ENCODE data around the gene NBPF1. TPM values are rescaled to one million over a fixed set of nuclear protein-coding genes. Genes with fewer than 3 reads are reported as not detected.
A peak's percentile ranks its signal among the peaks of the same experiment; 100 is the strongest.
"Not testable (repeated sequence)": the region's sequence is repeated elsewhere in the genome, so short reads cannot be mapped to it uniquely, and the experiment has no call there.

Gene NBPF1
- total and polyA plus RNA-seq, 2 donors, result 5.1 to 7.2 TPM

GRCh38 chr1:16648250-16648649 is 34.9 kb upstream of the NBPF1 start:
- 43% methylated on average over 27 of the region's 32 CpGs for WGBS
- not testable (repeated sequence) for H3K27ac ChIP-seq (ENCODE audit: low read depth in 1 of 2, low read length in 1 of 2); H3K36me3 ChIP-seq (ENCODE audit: control insufficient read depth in 2 of 2, insufficient read depth in 2 of 2, low read length in 1 of 2); DNase-seq (ENCODE audit: low read depth in 6 of 9, low spot score in 9 of 9); H3K9me3 ChIP-seq (ENCODE audit: control insufficient read depth in 2 of 2, insufficient read depth in 1 of 2, low read length in 1 of 2); H3K4me3 ChIP-seq (ENCODE audit: low read length in 2 of 2)
- peaks cover 2 to 21% of the 10 kb centered on the region in 2 donors for H3K27me3 ChIP-seq (ENCODE audit: control insufficient read depth in 2 of 2, insufficient read depth in 1 of 2, low read length in 1 of 2)
- peaks cover 6 to 20% of the 10 kb centered on the region in 2 donors for H3K4me1 ChIP-seq (ENCODE audit: control insufficient read depth in 2 of 2, insufficient read depth in 2 of 2, low read length in 2 of 2)

GRCh38 chr1:16647179-16648176 is 34.1 kb upstream of the NBPF1 start:
- Histone ChIP-seq H3K4me1 (ENCODE audit: control insufficient read depth in 2 of 2, insufficient read depth in 2 of 2, low read length in 2 of 2) (peaks cover 11 to 26% of the 10 kb centered on the region in 2 donors), H3K27me3 (ENCODE audit: control insufficient read depth in 2 of 2, insufficient read depth in 1 of 2, low read length in 1 of 2) (peaks cover 2 to 21% of the 10 kb centered on the region in 2 donors)
- DNase-seq (ENCODE audit: low read depth in 6 of 9, low spot score in 9 of 9); H3K9me3 ChIP-seq (ENCODE audit: control insufficient read depth in 2 of 2, insufficient read depth in 1 of 2, low read length in 1 of 2); H3K36me3 ChIP-seq (ENCODE audit: control insufficient read depth in 2 of 2, insufficient read depth in 2 of 2, low read length in 1 of 2); H3K4me3 ChIP-seq (ENCODE audit: low read length in 2 of 2); H3K27ac ChIP-seq (ENCODE audit: low read depth in 1 of 2, low read length in 1 of 2): not testable (repeated sequence)
- 7% methylated on average over 57 of the region's 84 CpGs for WGBS

DNA sequence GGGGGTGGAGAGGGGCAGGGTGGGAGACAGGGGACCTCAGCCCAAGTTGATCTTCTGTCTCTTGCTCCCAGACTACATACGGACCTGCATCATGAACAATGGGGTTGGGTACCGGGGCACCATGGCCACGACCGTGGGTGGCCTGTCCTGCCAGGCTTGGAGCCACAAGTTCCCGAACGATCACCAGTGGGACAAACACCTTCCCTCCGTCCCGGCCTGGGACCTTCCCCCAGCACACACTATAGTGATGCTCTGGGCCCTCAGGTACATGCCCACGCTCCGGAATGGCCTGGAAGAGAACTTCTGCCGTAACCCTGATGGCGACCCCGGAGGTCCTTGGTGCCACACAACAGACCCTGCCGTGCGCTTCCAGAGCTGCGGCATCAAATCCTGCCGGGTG is 33.4 kb upstream of the NBPF1 start:
- H3K36me3 ChIP-seq (ENCODE audit: control insufficient read depth in 2 of 2, insufficient read depth in 2 of 2, low read length in 1 of 2); H3K27ac ChIP-seq (ENCODE audit: low read depth in 1 of 2, low read length in 1 of 2); DNase-seq (ENCODE audit: low read depth in 6 of 9, low spot score in 9 of 9); H3K9me3 ChIP-seq (ENCODE audit: control insufficient read depth in 2 of 2, insufficient read depth in 1 of 2, low read length in 1 of 2); H3K4me3 ChIP-seq (ENCODE audit: low read length in 2 of 2): not testable (repeated sequence)
- H3K4me1 ChIP-seq (ENCODE audit: control insufficient read depth in 2 of 2, insufficient read depth in 2 of 2, low read length in 2 of 2), result peaks cover 11 to 26% of the 10 kb centered on the region in 2 donors
- H3K27me3 ChIP-seq (ENCODE audit: control insufficient read depth in 2 of 2, insufficient read depth in 1 of 2, low read length in 1 of 2), result peaks cover 2 to 21% of the 10 kb centered on the region in 2 donors
- 98% methylated on average over 9 of the region's 17 CpGs for WGBS

DNA sequence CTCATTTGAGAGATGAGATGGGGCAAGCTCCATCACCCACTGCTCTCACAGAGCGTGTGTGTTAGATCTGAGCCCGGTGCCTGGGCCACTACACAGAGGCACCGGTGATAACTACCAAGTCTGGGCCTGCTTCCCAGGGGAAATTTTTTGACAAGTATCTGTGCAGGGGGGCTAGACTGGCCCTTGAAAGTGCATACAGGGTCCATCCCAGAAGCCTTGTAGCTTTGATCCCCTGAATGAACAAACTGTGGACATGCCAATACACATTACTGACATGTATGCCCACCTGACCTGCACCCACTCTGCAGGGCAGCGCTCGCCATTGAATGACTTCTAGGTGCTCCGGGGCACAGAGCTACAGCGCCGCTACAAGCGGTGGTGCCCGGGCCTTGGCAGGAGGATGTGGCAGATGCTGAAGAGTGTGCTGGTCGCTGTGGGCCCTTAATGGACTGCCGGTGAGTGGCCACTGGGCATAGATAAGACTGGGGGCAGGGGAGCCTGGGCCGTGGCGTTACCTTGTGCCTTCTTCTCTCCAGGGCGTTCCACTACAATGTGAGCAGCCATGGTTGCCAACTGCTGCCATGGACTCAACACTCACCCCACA is 32.8 kb upstream of the NBPF1 start:
- DNase-seq (ENCODE audit: low read depth in 6 of 9, low spot score in 9 of 9); H3K36me3 ChIP-seq (ENCODE audit: control insufficient read depth in 2 of 2, insufficient read depth in 2 of 2, low read length in 1 of 2); H3K9me3 ChIP-seq (ENCODE audit: control insufficient read depth in 2 of 2, insufficient read depth in 1 of 2, low read length in 1 of 2); H3K4me3 ChIP-seq (ENCODE audit: low read length in 2 of 2); H3K27ac ChIP-seq (ENCODE audit: low read depth in 1 of 2, low read length in 1 of 2): not testable (repeated sequence)
- H3K27me3 ChIP-seq (ENCODE audit: control insufficient read depth in 2 of 2, insufficient read depth in 1 of 2, low read length in 1 of 2), result peaks cover 2 to 21% of the 10 kb centered on the region in 2 donors
- WGBS, result 93% methylated on average over 15 of the region's 15 CpGs
- H3K4me1 ChIP-seq (ENCODE audit: control insufficient read depth in 2 of 2, insufficient read depth in 2 of 2, low read length in 2 of 2), result peaks cover 11 to 26% of the 10 kb centered on the region in 2 donors

- DNase-seq (ENCODE audit: low read depth in 6 of 9, low spot score in 9 of 9); H3K4me3 ChIP-seq (ENCODE audit: low read length in 2 of 2); H3K36me3 ChIP-seq (ENCODE audit: control insufficient read depth in 2 of 2, insufficient read depth in 2 of 2, low read length in 1 of 2); H3K27ac ChIP-seq (ENCODE audit: low read depth in 1 of 2, low read length in 1 of 2); H3K9me3 ChIP-seq (ENCODE audit: control insufficient read depth in 2 of 2, insufficient read depth in 1 of 2, low read length in 1 of 2): not testable (repeated sequence)
- peaks cover 2 to 21% of the 10 kb centered on the region in 2 donors for H3K27me3 ChIP-seq (ENCODE audit: control insufficient read depth in 2 of 2, insufficient read depth in 1 of 2, low read length in 1 of 2)
- 97% methylated on average over 7 of the region's 7 CpGs for WGBS
- peaks cover 11 to 26% of the 10 kb centered on the region in 2 donors for H3K4me1 ChIP-seq (ENCODE audit: control insufficient read depth in 2 of 2, insufficient read depth in 2 of 2, low read length in 2 of 2)
These were observed 32.1 kb upstream of the NBPF1 start for GRCh38 chr1:16645271-16646060.

- H3K27ac ChIP-seq (ENCODE audit: low read depth in 1 of 2, low read length in 1 of 2), result peak overlapping the region; percentile 61 to 87
These were observed 31.3 kb upstream of the NBPF1 start for GRCh38 chr1:16644482-16645270.

GRCh38 chr1:16644193-16644481 is 30.8 kb upstream of the NBPF1 start:
- H3K27ac ChIP-seq (ENCODE audit: low read depth in 1 of 2, low read length in 1 of 2), result peak overlapping the region; percentile 61 to 87
- H3K9me3 ChIP-seq (ENCODE audit: control insufficient read depth in 2 of 2, insufficient read depth in 1 of 2, low read length in 1 of 2), result peaks cover 0 to 5% of the 10 kb centered on the region in 2 donors
- peak overlapping the region; percentile 54 to 71 for H3K4me3 ChIP-seq (ENCODE audit: low read length in 2 of 2)
- DNase-seq (ENCODE audit: low read depth in 6 of 9, low spot score in 9 of 9), result no peak
- under 1% methylated on average over 16 of the region's 16 CpGs for WGBS
- peaks cover 2 to 19% of the 10 kb centered on the region in 2 donors for H3K27me3 ChIP-seq (ENCODE audit: control insufficient read depth in 2 of 2, insufficient read depth in 1 of 2, low read length in 1 of 2)
- H3K36me3 ChIP-seq (ENCODE audit: control insufficient read depth in 2 of 2, insufficient read depth in 2 of 2, low read length in 1 of 2), result peaks cover 3% of the 10 kb centered on the region in 2 donors
- H3K4me1 ChIP-seq (ENCODE audit: control insufficient read depth in 2 of 2, insufficient read depth in 2 of 2, low read length in 2 of 2), result peaks cover 11 to 26% of the 10 kb centered on the region in 2 donors

More at GRCh38 chr1:16644482-16645270, 31.3 kb upstream of the NBPF1 start:
- not testable (repeated sequence) for H3K36me3 ChIP-seq (ENCODE audit: control insufficient read depth in 2 of 2, insufficient read depth in 2 of 2, low read length in 1 of 2); H3K9me3 ChIP-seq (ENCODE audit: control insufficient read depth in 2 of 2, insufficient read depth in 1 of 2, low read length in 1 of 2)
- Histone ChIP-seq H3K27me3 (ENCODE audit: control insufficient read depth in 2 of 2, insufficient read depth in 1 of 2, low read length in 1 of 2) (peaks cover 2 to 21% of the 10 kb centered on the region in 2 donors), H3K4me1 (ENCODE audit: control insufficient read depth in 2 of 2, insufficient read depth in 2 of 2, low read length in 2 of 2) (peaks cover 11 to 26% of the 10 kb centered on the region in 2 donors), H3K4me3 (ENCODE audit: low read length in 2 of 2) (peak overlapping the region; percentile 54 to 71)
- DNase-seq (ENCODE audit: low read depth in 6 of 9, low spot score in 9 of 9), result peak; percentile 97 to 100 (median 99)
- 16% methylated on average over 61 of the region's 61 CpGs for WGBS

DNA sequence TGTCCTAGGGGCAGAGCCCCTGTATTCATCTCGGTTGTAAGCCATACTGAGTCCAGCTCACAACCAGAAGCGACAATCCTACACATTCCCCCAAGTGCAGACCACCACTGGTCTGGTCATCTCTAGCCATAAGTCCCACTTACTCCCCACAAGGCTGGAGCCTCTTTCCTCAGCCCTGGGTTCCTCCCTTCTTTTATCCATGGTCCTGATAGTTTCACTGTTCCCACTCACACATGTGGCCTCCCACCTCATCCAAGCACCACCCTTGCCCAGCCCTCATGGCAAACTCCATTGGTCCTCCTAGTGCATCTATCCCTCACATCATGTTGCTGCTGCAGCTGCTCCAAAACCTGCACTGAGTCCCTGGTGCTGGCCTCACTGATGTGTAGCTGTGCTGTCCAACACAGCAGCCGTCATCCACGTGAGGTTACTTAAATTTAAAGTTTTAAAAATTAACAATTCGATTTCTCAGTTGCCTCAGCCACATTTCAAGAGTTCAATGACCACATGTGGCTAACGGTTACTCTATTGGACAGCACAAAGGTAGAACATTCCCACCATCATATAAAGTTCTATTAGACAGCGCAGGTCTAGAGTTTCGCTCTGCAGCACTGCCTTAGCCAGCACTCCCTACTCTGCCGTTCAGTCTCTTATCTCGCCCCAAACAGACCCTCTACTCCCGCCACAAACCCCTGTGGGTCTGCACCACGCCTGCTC is 30.3 kb upstream of the NBPF1 start:
- 30% methylated on average over 12 of the region's 12 CpGs for WGBS
- Histone ChIP-seq H3K27ac (ENCODE audit: low read depth in 1 of 2, low read length in 1 of 2) (peak overlapping the region; percentile 61 to 87), H3K4me3 (ENCODE audit: low read length in 2 of 2) (peak overlapping the region; percentile 54 to 71), H3K27me3 (ENCODE audit: control insufficient read depth in 2 of 2, insufficient read depth in 1 of 2, low read length in 1 of 2) (peaks cover 2 to 19% of the 10 kb centered on the region in 2 donors), H3K4me1 (ENCODE audit: control insufficient read depth in 2 of 2, insufficient read depth in 2 of 2, low read length in 2 of 2) (peaks cover 11 to 26% of the 10 kb centered on the region in 2 donors)
- H3K36me3 ChIP-seq (ENCODE audit: control insufficient read depth in 2 of 2, insufficient read depth in 2 of 2, low read length in 1 of 2); H3K9me3 ChIP-seq (ENCODE audit: control insufficient read depth in 2 of 2, insufficient read depth in 1 of 2, low read length in 1 of 2): not testable (repeated sequence)
- DNase-seq (ENCODE audit: low read depth in 6 of 9, low spot score in 9 of 9), result peak in 3 of 9 donors; percentile 26 to 36 (median 33)

Measured in thymus (tissue), 11 donors.